Muscle of leg (tissue), 11 donors: Measurements from ENCODE around the gene FADS3. TPM values are rescaled to one million over a fixed set of nuclear protein-coding genes. Genes with fewer than 3 reads are reported as not detected.

Experiments
- DNase-seq: peaks from one replicate; pipeline ENCODE4 v3.0.0; 2013
- H3K27ac ChIP-seq: one replicate; pipeline ENCODE4 v1.5.1; 2013; ENCODE audit warnings: mild to moderate bottlenecking, low read length, control low read depth
- H3K27me3 ChIP-seq: one replicate; pipeline ENCODE4 v1.6.1; 2013; ENCODE audit warnings: low read length; ENCODE audit not compliant: control insufficient read depth, insufficient read depth
- H3K36me3 ChIP-seq: one replicate; pipeline ENCODE4 v1.6.1; 2013; ENCODE audit warnings: low read length; ENCODE audit not compliant: control insufficient read depth, insufficient read depth
- H3K4me1 ChIP-seq: one replicate; pipeline ENCODE4 v1.6.1; 2013; ENCODE audit warnings: low read length; ENCODE audit not compliant: control insufficient read depth, insufficient read depth
- H3K4me3 ChIP-seq: one replicate; pipeline ENCODE4 v1.5.1; 2013; ENCODE audit warnings: low read length, control low read depth
- H3K9me3 ChIP-seq: replicated peaks from 2 replicates; pipeline ENCODE4 v1.6.1; 2013; ENCODE audit warnings: low read depth, low read length; ENCODE audit not compliant: control insufficient read depth
- WGBS: methylation state at CpG from one replicate; pipeline ENCODE4 v1.1.5; 2013; ENCODE audit warnings: missing lambda C conversion rate; ENCODE audit not compliant: insufficient coverage; 5-methylcytosine and 5-hydroxymethylcytosine counted together
- polyA plus RNA-seq, 8 donors: library from polyadenylated mRNA; unstranded; fragments of 120-200 nt; gene quantifications; one replicate each; pipeline versions ENCODE4 v1.2.1 to v1.2.3, GENCODE V29; 2013; ENCODE audit warnings: inconsistent platforms in 1 of 8, low replicate concordance in 1 of 8; ENCODE audit not compliant: insufficient read length in 8 of 8, insufficient read depth in 1 of 8
- total RNA-seq: library from RNA; stranded (reverse); fragments of 120-200 nt; gene quantifications from one replicate; pipeline ENCODE4 v1.2.4, GENCODE V29; 2013

Gene FADS3
- total and polyA plus RNA-seq, 9 donors, result 30.5 to 43.7 (median 39.4) TPM

GRCh38 chr11:61907871-61908729, 16.8 kb upstream of the FADS3 start:
- no peak for DNase-seq
- H3K27me3 ChIP-seq, result no peaks in the 10 kb centered on the region
- H3K4me3 ChIP-seq, result no peak overlapping the region
- no peaks in the 10 kb centered on the region for H3K9me3 ChIP-seq
- peaks cover 51% of the 10 kb centered on the region for H3K4me1 ChIP-seq
- peak overlapping the region; percentile 42 for H3K27ac ChIP-seq
- H3K36me3 ChIP-seq, result peaks cover 50% of the 10 kb centered on the region
- 68% methylated on average over 13 of the region's 21 CpGs for WGBS

- H3K4me1 ChIP-seq, result peaks cover 44% of the 10 kb centered on the region
- WGBS, result 74% methylated on average over 19 of the region's 19 CpGs
These were observed 15.9 kb upstream of the FADS3 start for GRCh38 chr11:61907282-61907681.

DNA sequence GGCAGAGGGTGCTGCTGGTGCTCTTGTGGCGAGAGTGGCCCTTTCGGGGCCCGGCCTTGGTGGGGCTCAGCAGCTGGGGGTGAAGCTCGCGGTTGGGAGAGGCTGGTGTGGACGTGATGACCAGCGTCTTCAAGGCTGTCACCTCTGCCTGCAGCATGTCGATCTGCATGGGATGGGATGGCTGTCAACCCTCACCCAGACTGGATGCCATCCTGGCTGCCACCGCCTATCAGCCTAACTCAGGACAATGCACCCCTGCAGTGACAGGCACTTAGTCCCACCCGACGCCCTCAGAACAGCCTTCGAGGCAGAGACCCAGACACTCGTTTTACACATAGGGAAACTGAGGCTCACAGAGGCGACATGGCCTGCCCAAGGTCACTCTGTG, 15.2 kb upstream of the FADS3 start:
- no peak overlapping the region for H3K27ac ChIP-seq
- peaks cover 56% of the 10 kb centered on the region for H3K36me3 ChIP-seq
- H3K9me3 ChIP-seq, result no peaks in the 10 kb centered on the region
- H3K4me1 ChIP-seq, result peaks cover 36% of the 10 kb centered on the region
- H3K27me3 ChIP-seq, result no peaks in the 10 kb centered on the region
- DNase-seq, result no peak
- H3K4me3 ChIP-seq, result no peak overlapping the region
- WGBS, result 82% methylated on average over 12 of the region's 14 CpGs

More at GRCh38 chr11:61907282-61907681, 15.9 kb upstream of the FADS3 start:
- Histone ChIP-seq H3K36me3 (peaks cover 54% of the 10 kb centered on the region), H3K9me3 (no peaks in the 10 kb centered on the region), H3K27me3 (no peaks in the 10 kb centered on the region), H3K4me3 (no peak overlapping the region), H3K27ac (no peak overlapping the region)
- no peak for DNase-seq

- no peaks in the 10 kb centered on the region for H3K27me3 ChIP-seq
- no peaks in the 10 kb centered on the region for H3K9me3 ChIP-seq
- peaks cover 60% of the 10 kb centered on the region for H3K36me3 ChIP-seq
- peaks cover 31% of the 10 kb centered on the region for H3K4me1 ChIP-seq
- 71% methylated on average over 10 of the region's 14 CpGs for WGBS
- DNase-seq, result no peak
- H3K4me3 ChIP-seq, result no peak overlapping the region
- H3K27ac ChIP-seq, result no peak overlapping the region
These were observed 14.6 kb upstream of the FADS3 start for GRCh38 chr11:61905801-61906521.

- Histone ChIP-seq H3K9me3 (no peaks in the 10 kb centered on the region), H3K27ac (no peak overlapping the region), H3K36me3 (peaks cover 67% of the 10 kb centered on the region), H3K4me3 (no peak overlapping the region), H3K4me1 (peaks cover 23% of the 10 kb centered on the region), H3K27me3 (no peaks in the 10 kb centered on the region)
- 84% methylated on average over 10 of the region's 13 CpGs for WGBS
- no peak for DNase-seq
These were observed 13.8 kb upstream of the FADS3 start for GRCh38 chr11:61905067-61905696.

GRCh38 chr11:61904539-61905048, 13.2 kb upstream of the FADS3 start:
- Histone ChIP-seq H3K4me3 (no peak overlapping the region), H3K27ac (no peak overlapping the region), H3K36me3 (peaks cover 69% of the 10 kb centered on the region), H3K4me1 (peaks cover 19% of the 10 kb centered on the region), H3K9me3 (no peaks in the 10 kb centered on the region), H3K27me3 (no peaks in the 10 kb centered on the region)
- no peak for DNase-seq
- 51% methylated on average over 15 of the region's 19 CpGs for WGBS

DNA sequence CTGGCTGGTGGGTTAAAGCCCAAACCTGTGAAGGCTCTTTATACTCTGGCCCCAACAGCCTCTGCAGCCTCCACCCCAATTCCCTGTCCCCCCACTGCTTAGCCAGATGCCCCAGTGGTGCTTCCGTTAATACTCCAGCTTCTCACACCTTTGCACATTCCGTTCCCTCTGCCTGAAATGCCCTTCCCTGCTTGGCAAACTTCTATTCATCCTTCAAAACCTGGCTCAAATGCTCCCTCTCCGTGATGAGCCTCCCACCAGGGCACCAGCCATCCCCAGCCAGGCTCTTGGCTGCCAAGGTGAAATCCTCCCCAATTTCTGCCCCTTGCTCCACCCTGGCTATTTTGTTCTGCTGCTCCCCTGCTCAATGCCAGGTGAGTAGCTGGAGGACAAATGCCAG, 12.5 kb upstream of the FADS3 start:
- H3K36me3 ChIP-seq, result peaks cover 76% of the 10 kb centered on the region
- H3K27me3 ChIP-seq, result no peaks in the 10 kb centered on the region
- no peak for DNase-seq
- H3K9me3 ChIP-seq, result no peaks in the 10 kb centered on the region
- peaks cover 15% of the 10 kb centered on the region for H3K4me1 ChIP-seq
- H3K27ac ChIP-seq, result no peak overlapping the region
- no peak overlapping the region for H3K4me3 ChIP-seq
- WGBS, result 86% methylated on average over 3 of the region's 3 CpGs

DNA sequence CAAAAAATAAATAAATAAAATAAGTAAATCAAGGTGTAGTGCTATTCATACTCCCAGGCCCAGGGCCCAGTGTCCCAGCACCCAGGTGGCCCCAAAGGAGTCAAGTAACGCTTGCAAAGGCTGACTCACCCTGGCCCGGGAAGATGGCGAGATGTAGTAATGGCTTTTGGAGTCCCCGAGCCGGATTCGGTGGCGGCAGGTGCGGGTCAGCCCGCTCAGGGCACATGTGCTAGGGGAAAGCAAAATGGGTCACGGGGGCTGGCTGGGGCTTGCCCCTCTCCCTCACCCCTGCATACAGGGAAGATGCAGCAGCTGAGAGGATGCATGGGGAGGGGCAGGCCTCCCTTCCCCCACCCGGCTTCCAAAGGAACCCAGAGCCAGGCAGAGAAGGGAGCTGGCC, 11.0 kb upstream of the FADS3 start:
- Histone ChIP-seq H3K4me1 (peaks cover 13% of the 10 kb centered on the region), H3K27me3 (no peaks in the 10 kb centered on the region), H3K36me3 (peaks cover 73% of the 10 kb centered on the region), H3K4me3 (no peak overlapping the region), H3K9me3 (no peaks in the 10 kb centered on the region), H3K27ac (no peak overlapping the region)
- 82% methylated on average over 1 of the region's 11 CpGs for WGBS
- DNase-seq, result no peak

DNA sequence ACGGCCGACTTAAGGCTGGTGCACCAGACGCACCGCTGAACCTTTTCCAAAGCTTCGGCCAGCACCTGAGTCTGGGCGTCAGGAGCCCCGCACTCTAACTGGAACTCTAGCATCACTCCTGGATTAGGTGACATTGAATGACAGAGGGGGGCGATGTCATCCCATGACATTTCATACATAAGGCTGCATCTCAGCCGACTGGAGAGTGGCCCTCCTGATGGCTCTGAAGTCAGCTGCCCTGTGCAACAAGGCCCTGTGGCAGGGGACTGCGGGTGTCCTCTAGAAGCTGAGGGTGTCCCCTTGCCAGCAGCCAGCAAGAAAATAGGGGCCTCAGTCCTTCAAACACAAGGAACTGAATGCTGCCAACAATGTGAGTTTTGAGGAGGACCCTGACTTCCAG, 10.1 kb upstream of the FADS3 start:
- DNase-seq, result no peak
- peaks cover 13% of the 10 kb centered on the region for H3K4me1 ChIP-seq
- WGBS, result 80% methylated on average over 10 of the region's 10 CpGs
- H3K36me3 ChIP-seq, result peaks cover 71% of the 10 kb centered on the region
- no peak overlapping the region for H3K27ac ChIP-seq
- no peak overlapping the region for H3K4me3 ChIP-seq
- no peaks in the 10 kb centered on the region for H3K27me3 ChIP-seq
- no peaks in the 10 kb centered on the region for H3K9me3 ChIP-seq

DNA sequence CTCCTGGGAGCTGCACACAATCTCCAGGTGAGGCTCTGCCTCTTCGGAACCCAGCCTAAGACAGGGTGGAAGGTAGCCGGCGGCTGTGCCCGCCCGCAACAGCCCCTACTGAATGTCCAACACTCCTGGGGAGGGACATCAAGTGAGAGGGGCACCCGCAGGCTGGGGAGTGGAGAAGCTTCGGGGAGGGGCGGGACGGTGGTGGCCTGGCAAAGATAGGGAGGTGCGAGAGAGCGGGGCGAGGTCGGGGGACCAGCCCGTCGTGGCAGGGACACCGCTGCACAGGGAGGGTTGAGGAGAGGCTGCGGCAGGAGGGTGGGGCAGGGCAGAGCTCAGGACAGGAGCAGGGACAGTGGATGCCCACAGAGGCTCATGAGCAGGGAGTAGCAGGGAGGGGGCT, 8.9 kb upstream of the FADS3 start:
- no peaks in the 10 kb centered on the region for H3K9me3 ChIP-seq
- H3K36me3 ChIP-seq, result peaks cover 69% of the 10 kb centered on the region
- no peak overlapping the region for H3K27ac ChIP-seq
- 81% methylated on average over 14 of the region's 17 CpGs for WGBS
- no peak for DNase-seq
- no peaks in the 10 kb centered on the region for H3K27me3 ChIP-seq
- H3K4me3 ChIP-seq, result no peak overlapping the region
- peaks cover 13% of the 10 kb centered on the region for H3K4me1 ChIP-seq
